ENCODE data around the gene AGR3. TPM values are rescaled to one million over a fixed set of nuclear protein-coding genes. Genes with fewer than 3 reads are reported as not detected.

The AGR3 gene
- polyA plus RNA-seq (2012; ENCODE audit: insufficient read depth, insufficient read length) = not detected

- no peak for DNase-seq (ENCODE audit: low read depth, low spot score)
- H3K4me3 ChIP-seq (ENCODE audit: low read length) = no peak within 1 kb of the TSS
Measured at GRCh38 chr7:16881844-16882243, at the start of gene AGR3. AGR3 (minus strand) TSS chr7:16881983; CDS start chr7:16878618, 3,365 bp downstream.

GRCh38 chr7:16930946-16931345, 49.2 kb upstream of the AGR3 start:
- DNase-seq (ENCODE audit: low read depth, low spot score) = peak; percentile 73
- H3K4me3 ChIP-seq (ENCODE audit: low read length) = no peak overlapping the region

- no peak overlapping the region for H3K4me3 ChIP-seq (ENCODE audit: low read length)
- DNase-seq (ENCODE audit: low read depth, low spot score) = peak; percentile 10
Measured at GRCh38 chr7:16929146-16929762, 47.5 kb upstream of the AGR3 start.

DNA sequence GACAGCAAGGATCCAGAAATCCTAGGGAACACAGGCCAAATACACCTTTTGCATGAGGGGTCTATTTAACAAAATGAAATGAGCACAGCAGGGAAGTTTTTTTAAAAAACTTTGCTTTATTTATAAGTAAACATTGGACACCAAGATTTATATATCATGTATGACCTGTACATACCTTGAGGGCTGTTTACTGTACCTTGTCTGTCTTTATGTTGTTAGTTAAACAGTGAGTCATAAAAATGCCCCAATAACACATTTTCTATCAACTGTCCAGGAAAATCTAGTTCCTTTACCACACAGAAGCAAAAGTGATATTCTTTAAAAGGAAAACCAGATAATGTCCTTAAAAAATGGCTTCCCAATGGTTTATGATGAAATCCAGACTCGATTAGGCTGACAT, 45.1 kb upstream of the AGR3 start:
- DNase-seq (ENCODE audit: low read depth, low spot score) = no peak
- H3K4me3 ChIP-seq (ENCODE audit: low read length) = no peak overlapping the region

GRCh38 chr7:16926283-16926682, 44.5 kb upstream of the AGR3 start:
- peak; percentile 26 for DNase-seq (ENCODE audit: low read depth, low spot score)
- no peak overlapping the region for H3K4me3 ChIP-seq (ENCODE audit: low read length)

DNA sequence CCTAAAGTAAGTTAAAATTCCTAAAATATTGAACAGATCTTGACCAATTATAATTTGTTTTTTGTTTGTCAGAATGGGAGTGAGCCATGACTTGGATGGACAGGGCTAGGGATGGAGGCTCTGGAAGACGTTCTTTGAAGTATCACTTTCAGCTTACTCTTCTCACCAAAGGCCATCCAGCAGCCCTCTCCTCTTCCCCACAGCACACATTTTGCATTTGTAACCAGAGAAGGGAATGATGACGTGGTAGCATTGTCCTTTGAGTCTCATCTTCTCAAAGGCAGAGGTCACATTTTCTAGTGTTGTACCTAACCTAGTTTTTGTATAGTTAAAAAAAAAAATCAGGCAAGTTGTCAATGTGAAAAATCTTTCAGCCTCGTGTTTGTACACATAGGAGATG, 43.8 kb upstream of the AGR3 start:
- H3K4me3 ChIP-seq (ENCODE audit: low read length) = no peak overlapping the region
- DNase-seq (ENCODE audit: low read depth, low spot score) = no peak

DNA sequence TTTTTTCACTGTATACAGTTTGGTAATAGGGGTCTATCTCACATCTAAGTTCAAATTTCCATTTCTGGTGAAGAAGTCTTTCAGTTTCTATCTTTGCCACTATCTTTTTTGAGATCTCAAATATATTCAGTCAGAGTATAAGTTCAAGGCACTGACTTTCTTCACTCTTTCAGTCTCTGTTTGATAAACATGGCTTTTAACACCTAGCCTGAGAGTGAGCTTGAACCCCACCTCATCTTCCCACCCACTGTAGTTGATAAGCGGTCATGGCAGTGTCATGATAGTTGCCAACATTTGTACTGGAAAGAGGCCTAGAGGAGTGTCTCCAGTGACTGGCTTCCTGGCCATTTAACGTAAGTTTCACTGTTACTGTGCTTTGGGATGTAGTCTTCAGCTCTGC, 41.2 kb upstream of the AGR3 start:
- no peak for DNase-seq (ENCODE audit: low read depth, low spot score)
- H3K4me3 ChIP-seq (ENCODE audit: low read length) = no peak overlapping the region

GRCh38 chr7:16921644-16922257, 40.0 kb upstream of the AGR3 start:
- H3K4me3 ChIP-seq (ENCODE audit: low read length) = no peak overlapping the region
- no peak for DNase-seq (ENCODE audit: low read depth, low spot score)

GRCh38 chr7:16921151-16921550, 39.4 kb upstream of the AGR3 start:
- no peak overlapping the region for H3K4me3 ChIP-seq (ENCODE audit: low read length)
- DNase-seq (ENCODE audit: low read depth, low spot score) = no peak

DNA sequence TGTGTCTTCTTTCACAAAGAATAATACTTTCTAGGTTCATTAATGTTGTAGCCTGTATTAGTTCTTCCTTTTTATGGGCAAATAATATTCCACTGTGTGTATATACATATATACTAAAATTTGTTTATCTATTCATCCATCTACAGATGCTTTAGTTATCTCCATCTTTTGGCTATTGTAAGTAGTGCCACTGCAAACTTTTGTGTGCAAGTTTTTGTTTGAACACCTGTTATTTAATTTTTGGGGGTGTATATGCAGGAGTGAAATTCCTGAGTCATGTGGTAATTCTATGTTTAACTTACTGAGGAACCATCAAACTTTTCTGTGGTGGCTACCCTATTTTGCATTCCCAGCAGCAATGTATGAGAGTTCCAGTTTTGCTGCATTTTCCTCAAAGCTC, 37.7 kb upstream of the AGR3 start:
- no peak overlapping the region for H3K4me3 ChIP-seq (ENCODE audit: low read length)
- DNase-seq (ENCODE audit: low read depth, low spot score) = no peak

GRCh38 chr7:16918288-16918895, 36.6 kb upstream of the AGR3 start:
- no peak overlapping the region for H3K4me3 ChIP-seq (ENCODE audit: low read length)
- DNase-seq (ENCODE audit: low read depth, low spot score) = peak; percentile 42

DNA sequence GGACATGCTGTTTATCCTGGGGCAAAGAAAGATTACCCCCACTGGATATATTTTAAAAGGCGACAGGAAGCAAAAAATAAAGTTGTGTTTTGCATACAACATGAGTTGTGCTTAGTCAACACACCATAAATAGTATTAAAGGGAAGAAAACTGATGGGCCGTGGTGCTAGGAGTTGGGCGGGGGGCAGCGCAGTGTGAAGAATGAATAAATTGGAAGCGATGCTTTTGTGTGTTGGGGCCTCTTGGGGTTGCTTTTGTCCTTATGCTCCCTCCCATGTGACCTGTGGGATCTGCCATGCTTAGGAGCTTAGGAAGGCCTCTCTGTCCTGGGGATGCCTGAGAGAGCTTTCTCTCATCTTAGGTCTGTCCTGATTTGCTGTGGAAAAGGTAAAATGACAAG, 35.0 kb upstream of the AGR3 start:
- H3K4me3 ChIP-seq (ENCODE audit: low read length) = no peak overlapping the region
- DNase-seq (ENCODE audit: low read depth, low spot score) = no peak

GRCh38 chr7:16916105-16916639, 34.4 kb upstream of the AGR3 start:
- no peak overlapping the region for H3K4me3 ChIP-seq (ENCODE audit: low read length)
- DNase-seq (ENCODE audit: low read depth, low spot score) = no peak

DNA sequence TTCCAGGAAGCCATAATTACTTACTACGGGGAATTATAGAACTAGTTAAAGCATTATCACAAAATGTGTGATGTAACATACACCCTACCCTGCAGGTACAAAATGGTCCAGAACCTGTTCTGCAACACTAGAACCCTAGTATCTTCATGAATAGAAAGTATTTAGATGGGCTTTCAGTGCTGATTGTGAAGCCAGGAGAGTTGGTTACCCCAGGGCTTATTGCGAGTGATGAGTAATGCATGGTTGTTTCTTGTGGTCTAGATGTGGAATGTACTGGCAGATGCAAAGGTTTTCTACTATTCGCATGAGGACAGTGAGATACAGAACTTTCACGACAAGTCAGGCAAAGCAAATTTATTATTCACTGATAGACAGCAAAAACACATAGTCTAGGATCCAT, 33.6 kb upstream of the AGR3 start:
- DNase-seq (ENCODE audit: low read depth, low spot score) = no peak
- H3K4me3 ChIP-seq (ENCODE audit: low read length) = no peak overlapping the region

GRCh38 chr7:16914771-16915170, 33.0 kb upstream of the AGR3 start:
- no peak for DNase-seq (ENCODE audit: low read depth, low spot score)
- H3K4me3 ChIP-seq (ENCODE audit: low read length) = no peak overlapping the region

GRCh38 chr7:16913643-16914042, 31.9 kb upstream of the AGR3 start:
- H3K4me3 ChIP-seq (ENCODE audit: low read length) = no peak overlapping the region
- DNase-seq (ENCODE audit: low read depth, low spot score) = no peak

- H3K4me3 ChIP-seq (ENCODE audit: low read length) = no peak overlapping the region
Measured at GRCh38 chr7:16912540-16912939, 30.8 kb upstream of the AGR3 start.

DNA sequence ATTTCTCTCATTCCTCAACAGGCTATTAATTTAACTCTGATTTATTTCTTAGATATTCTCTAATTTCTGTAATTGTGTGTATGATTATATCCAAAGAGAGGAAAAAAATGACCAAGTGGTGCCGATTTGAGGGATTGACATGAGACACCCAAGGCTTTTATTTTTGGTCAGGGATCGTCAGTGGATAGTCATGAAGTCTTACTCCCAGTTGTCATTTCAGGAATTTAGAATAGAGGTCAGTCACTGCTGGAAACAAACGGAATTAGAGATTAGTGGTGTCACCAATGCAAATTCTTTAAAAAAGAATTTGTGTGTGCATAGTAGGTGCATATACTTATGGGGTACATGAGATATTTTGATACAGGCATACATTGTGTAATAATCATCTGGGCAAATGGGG, 26.8 kb upstream of the AGR3 start:
- DNase-seq (ENCODE audit: low read depth, low spot score) = no peak
- H3K4me3 ChIP-seq (ENCODE audit: low read length) = no peak overlapping the region

More at GRCh38 chr7:16912540-16912939, 30.8 kb upstream of the AGR3 start:
- DNase-seq (ENCODE audit: low read depth, low spot score) = no peak

GRCh38 chr7:16905300-16906044, 23.7 kb upstream of the AGR3 start:
- H3K4me3 ChIP-seq (ENCODE audit: low read length) = no peak overlapping the region
- no peak for DNase-seq (ENCODE audit: low read depth, low spot score)

DNA sequence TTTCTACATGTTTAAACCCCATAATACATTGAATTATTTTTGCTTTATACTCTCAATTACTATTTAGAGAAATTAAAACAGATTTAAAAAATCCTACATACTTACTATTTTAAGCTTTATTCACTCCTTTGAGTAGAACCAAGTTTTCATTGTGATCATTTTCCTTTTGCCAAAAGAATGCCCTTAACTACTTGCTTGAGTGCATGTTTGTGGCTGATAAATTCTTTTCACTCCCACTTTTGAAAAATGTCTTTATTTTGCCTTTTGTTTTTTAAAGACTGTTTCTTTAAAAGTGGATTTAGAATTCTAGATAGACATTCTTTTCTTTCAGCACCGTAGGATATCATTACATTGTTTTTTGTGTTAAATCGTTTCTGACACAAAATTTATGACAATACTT, 22.3 kb upstream of the AGR3 start:
- H3K4me3 ChIP-seq (ENCODE audit: low read length) = no peak overlapping the region
- no peak for DNase-seq (ENCODE audit: low read depth, low spot score)
